ENCODE measurements around the gene MLYCD. TPM values are rescaled to one million over a fixed set of nuclear protein-coding genes. Genes with fewer than 3 reads are reported as not detected.

Gene MLYCD
- total RNA-seq, 4 donors from 2014 or later = 10.8 to 20.2 (median 13.7) TPM

- intact Hi-C loops (cut with DNase I; ENCODE audit: low total_unique reads) = no loop called here
These were observed 39.6 kb upstream of the MLYCD start for GRCh38 chr16:83859265-83859664.

DNA sequence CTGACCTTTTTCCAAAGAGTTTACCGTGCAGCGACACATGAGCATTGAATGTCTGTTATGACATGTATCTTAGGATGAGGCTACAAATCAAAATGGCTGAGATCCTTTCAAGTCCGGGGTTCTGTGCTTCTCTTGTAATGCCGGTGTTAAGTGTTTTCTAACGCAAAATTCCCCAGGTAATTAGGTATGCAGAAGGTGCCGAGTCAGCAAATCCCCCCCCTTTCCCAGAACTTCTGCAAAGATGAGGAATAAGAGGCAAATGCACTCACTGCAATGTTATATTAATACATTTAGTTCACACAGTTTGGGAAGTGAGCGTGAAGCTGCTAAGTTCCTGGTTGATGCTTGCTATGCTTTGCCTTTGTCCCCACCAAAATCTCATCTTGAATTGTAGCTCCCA is 36.3 kb upstream of the MLYCD start:
- H3K9me3 ChIP-seq = no peaks in the 10 kb centered on the region
- H3K4me1 ChIP-seq = no peaks in the 10 kb centered on the region
- intact Hi-C loops (cut with DNase I; ENCODE audit: low total_unique reads) (no loop called here), in situ Hi-C loops (cut with MboI; ENCODE audit: low pct_ligation_motif_present in 1 of 4, low pct_unique_long_range_greater_than_20kb in 1 of 4, low sequenced_read_pairs in 3 of 4) (no loop called here)
- no peaks in the 10 kb centered on the region for H3K36me3 ChIP-seq
- no peak for DNase-seq
- TF ChIP-seq EP300 (IDR thresholded peaks at IDR 0.05; ENCODE audit: low read depth) = no peak
- no peak for TF ChIP-seq CTCF (IDR thresholded peaks at IDR 0.05)
- TF ChIP-seq POLR2A (IDR thresholded peaks at IDR 0.05) = no peak
- TF ChIP-seq POLR2AphosphoS5 (IDR thresholded peaks at IDR 0.05) = no peak
- no peak overlapping the region for H3K4me3 ChIP-seq
- no peaks in the 10 kb centered on the region for H3K27me3 ChIP-seq
- 64 to 69% methylated on average over 7 of the region's 7 CpGs for WGBS, 2 donors (ENCODE audit: low coverage in 1 of 2)
- no peak overlapping the region for H3K27ac ChIP-seq

More at GRCh38 chr16:83859265-83859664, 39.6 kb upstream of the MLYCD start:
- Histone ChIP-seq H3K4me3 (no peak overlapping the region), H3K36me3 (no peaks in the 10 kb centered on the region), H3K9me3 (no peaks in the 10 kb centered on the region), H3K27me3 (no peaks in the 10 kb centered on the region), H3K4me1 (no peaks in the 10 kb centered on the region), H3K27ac (no peak overlapping the region)
- in situ Hi-C loops (cut with MboI; ENCODE audit: low pct_ligation_motif_present in 1 of 4, low pct_unique_long_range_greater_than_20kb in 1 of 4, low sequenced_read_pairs in 3 of 4) = no loop called here
- no peak for DNase-seq
- 81% methylated on average over 8 of the region's 8 CpGs; no CpG with 5 or more reads in 1 of the 2 donors for WGBS, 2 donors (ENCODE audit: low coverage in 1 of 2)
- TF ChIP-seq CTCF (IDR thresholded peaks at IDR 0.05) (no peak), POLR2A (IDR thresholded peaks at IDR 0.05) (no peak), POLR2AphosphoS5 (IDR thresholded peaks at IDR 0.05) (no peak)

DNA sequence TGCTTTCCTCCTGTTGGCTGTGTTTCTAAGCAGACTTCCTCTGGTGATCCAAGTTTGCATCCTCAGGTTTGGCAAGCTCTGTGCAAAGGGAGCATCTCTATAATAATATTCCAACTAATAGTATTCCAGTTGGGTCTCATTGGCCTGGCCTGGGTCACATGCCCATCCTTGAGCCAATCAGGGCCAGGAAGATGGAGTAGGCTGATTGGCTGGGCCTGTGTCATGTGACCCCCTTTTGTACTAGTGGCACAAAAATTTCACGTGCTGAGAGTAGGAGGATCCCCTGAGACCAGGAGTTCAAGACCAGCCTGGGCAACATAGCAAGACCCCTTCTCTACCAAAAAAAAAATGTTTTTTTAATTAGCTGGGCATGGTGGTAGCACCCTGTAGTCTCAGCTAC is 35.2 kb upstream of the MLYCD start:
- Histone ChIP-seq H3K4me1 (no peaks in the 10 kb centered on the region), H3K9me3 (no peaks in the 10 kb centered on the region), H3K36me3 (no peaks in the 10 kb centered on the region), H3K27ac (no peak overlapping the region), H3K4me3 (no peak overlapping the region), H3K27me3 (no peaks in the 10 kb centered on the region)
- no peak for DNase-seq
- intact Hi-C loops (cut with DNase I; ENCODE audit: low total_unique reads) (no loop called here), in situ Hi-C loops (cut with MboI; ENCODE audit: low pct_ligation_motif_present in 1 of 4, low pct_unique_long_range_greater_than_20kb in 1 of 4, low sequenced_read_pairs in 3 of 4) (no loop called here)
- WGBS, 2 donors (ENCODE audit: low coverage in 1 of 2) = 83% methylated on average over 1 of the region's 1 CpG; no CpG with 5 or more reads in 1 of the 2 donors
- TF ChIP-seq POLR2A (IDR thresholded peaks at IDR 0.05) (no peak), EP300 (IDR thresholded peaks at IDR 0.05; ENCODE audit: low read depth) (no peak), POLR2AphosphoS5 (IDR thresholded peaks at IDR 0.05) (no peak), CTCF (IDR thresholded peaks at IDR 0.05) (no peak)

- H3K27me3 ChIP-seq = peaks cover 22% of the 10 kb centered on the region
- WGBS, 2 donors (ENCODE audit: low coverage in 1 of 2) = 42 to 100% methylated on average over 1 to 5 of the region's 5 CpGs
- no peaks in the 10 kb centered on the region for H3K4me1 ChIP-seq
- no peak for DNase-seq
- no peaks in the 10 kb centered on the region for H3K36me3 ChIP-seq
- H3K27ac ChIP-seq = no peak overlapping the region
- H3K4me3 ChIP-seq = no peak overlapping the region
- intact Hi-C loops (cut with DNase I; ENCODE audit: low total_unique reads) (no loop called here), in situ Hi-C loops (cut with MboI; ENCODE audit: low pct_ligation_motif_present in 1 of 4, low pct_unique_long_range_greater_than_20kb in 1 of 4, low sequenced_read_pairs in 3 of 4) (no loop called here)
- TF ChIP-seq POLR2AphosphoS5 (IDR thresholded peaks at IDR 0.05) (no peak), EP300 (IDR thresholded peaks at IDR 0.05; ENCODE audit: low read depth) (no peak), CTCF (IDR thresholded peaks at IDR 0.05) (no peak), POLR2A (IDR thresholded peaks at IDR 0.05) (no peak)
- no peaks in the 10 kb centered on the region for H3K9me3 ChIP-seq
These were observed 28.1 kb upstream of the MLYCD start for GRCh38 chr16:83870830-83871229.
